CD4-positive, alpha-beta T cell treated with Interleukin-4 for 4 hours (primary cell): ENCODE results near the gene ZNF169.
"Not testable (repeated sequence)": the region's sequence is repeated elsewhere in the genome, so short reads cannot be mapped to it uniquely, and the experiment has no call there.

Experiments
- DNase-seq: peaks from one replicate; pipeline ENCODE4 v3.0.0-alpha.2; 2020

Gene ZNF169

GRCh38 chr9:94287877-94288513, 28.9 kb downstream of the ZNF169 start:
- DNase-seq, result no peak

GRCh38 chr9:94289691-94290090, 30.6 kb downstream of the ZNF169 start:
- no peak for DNase-seq

- DNase-seq, result no peak
Measured at GRCh38 chr9:94298949-94299599, 40.0 kb downstream of the ZNF169 start.

GRCh38 chr9:94300470-94301301, 41.6 kb downstream of the ZNF169 start:
- no peak for DNase-seq

- DNase-seq, result no peak
Measured at GRCh38 chr9:94301583-94301982, 42.5 kb downstream of the ZNF169 start.

- DNase-seq, result no peak
Measured at GRCh38 chr9:94302426-94302825, 43.3 kb downstream of the ZNF169 start.

GRCh38 chr9:94303321-94303720, 44.2 kb downstream of the ZNF169 start:
- no peak for DNase-seq

GRCh38 chr9:94315034-94315984, 56.2 kb downstream of the ZNF169 start:
- DNase-seq, result not testable (repeated sequence)

GRCh38 chr9:94316236-94316635, 57.1 kb downstream of the ZNF169 start:
- not testable (repeated sequence) for DNase-seq

GRCh38 chr9:94317949-94318657, 59.0 kb downstream of the ZNF169 start:
- DNase-seq, result not testable (repeated sequence)

GRCh38 chr9:94322342-94322940, 63.3 kb downstream of the ZNF169 start:
- not testable (repeated sequence) for DNase-seq

GRCh38 chr9:94323153-94323798, 64.2 kb downstream of the ZNF169 start:
- DNase-seq, result not testable (repeated sequence)

GRCh38 chr9:94325583-94325982, 66.5 kb downstream of the ZNF169 start:
- DNase-seq, result not testable (repeated sequence)

GRCh38 chr9:94328544-94328943, 69.4 kb downstream of the ZNF169 start, which contains the start of gene NUTM2F:
Gene NUTM2F (minus strand): TSS chr9:94328644. CDS start chr9:94328623, 21 bp downstream.
- DNase-seq, result not testable (repeated sequence)

GRCh38 chr9:94336445-94336844, 77.3 kb downstream of the ZNF169 start:
- DNase-seq, result not testable (repeated sequence)

- DNase-seq, result not testable (repeated sequence)
Measured at GRCh38 chr9:94338723-94339122, 79.6 kb downstream of the ZNF169 start.

GRCh38 chr9:94339657-94340056, 80.6 kb downstream of the ZNF169 start:
- not testable (repeated sequence) for DNase-seq

GRCh38 chr9:94340750-94341149, 81.7 kb downstream of the ZNF169 start:
- DNase-seq, result not testable (repeated sequence)

- DNase-seq, result not testable (repeated sequence)
Measured at GRCh38 chr9:94341703-94342102, 82.6 kb downstream of the ZNF169 start.

- not testable (repeated sequence) for DNase-seq
Measured at GRCh38 chr9:94347451-94347850, 88.4 kb downstream of the ZNF169 start.

- DNase-seq, result not testable (repeated sequence)
Measured at GRCh38 chr9:94348754-94349153, 89.7 kb downstream of the ZNF169 start.
